ENCODE results near the gene DENND1A.

The DENND1A gene

DNA sequence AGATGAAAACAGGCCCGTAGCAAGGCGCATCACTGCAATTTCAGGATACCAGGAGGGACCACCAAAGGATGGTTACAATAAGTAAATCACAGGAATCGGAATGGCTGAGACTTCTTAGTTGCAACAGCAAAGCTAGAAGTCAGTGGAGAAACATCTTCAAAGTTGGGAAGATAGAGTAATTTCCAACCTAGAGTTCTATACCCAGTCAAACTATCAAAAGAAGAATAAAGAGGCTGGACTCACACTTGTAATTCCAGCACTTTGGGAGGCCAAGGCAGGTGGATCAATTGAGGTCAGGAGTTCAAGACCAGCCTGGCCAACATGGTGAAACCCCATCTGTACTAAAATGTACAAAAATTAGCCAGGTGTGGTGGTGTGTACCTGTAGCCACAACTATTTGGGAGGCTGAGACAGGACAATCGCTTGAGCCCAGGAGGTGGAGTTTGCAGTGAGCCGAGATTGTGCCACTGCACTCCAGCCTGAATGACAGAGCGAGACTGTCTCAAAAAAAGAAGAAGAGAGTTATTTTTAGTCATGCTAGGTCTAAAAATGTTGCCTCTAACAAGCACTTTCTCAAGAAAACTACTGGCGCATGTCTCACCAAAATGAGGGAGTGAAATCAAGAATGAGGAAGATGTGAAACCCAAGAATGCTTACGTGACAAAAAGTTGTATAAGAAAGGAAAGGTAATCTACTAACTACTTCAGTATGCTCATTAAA is 267.7 kb downstream of the DENND1A start:
- no peak for DNase-seq (ENCODE audit: extremely low read depth, low read depth)
- TF ChIP-seq, protein P1, sequence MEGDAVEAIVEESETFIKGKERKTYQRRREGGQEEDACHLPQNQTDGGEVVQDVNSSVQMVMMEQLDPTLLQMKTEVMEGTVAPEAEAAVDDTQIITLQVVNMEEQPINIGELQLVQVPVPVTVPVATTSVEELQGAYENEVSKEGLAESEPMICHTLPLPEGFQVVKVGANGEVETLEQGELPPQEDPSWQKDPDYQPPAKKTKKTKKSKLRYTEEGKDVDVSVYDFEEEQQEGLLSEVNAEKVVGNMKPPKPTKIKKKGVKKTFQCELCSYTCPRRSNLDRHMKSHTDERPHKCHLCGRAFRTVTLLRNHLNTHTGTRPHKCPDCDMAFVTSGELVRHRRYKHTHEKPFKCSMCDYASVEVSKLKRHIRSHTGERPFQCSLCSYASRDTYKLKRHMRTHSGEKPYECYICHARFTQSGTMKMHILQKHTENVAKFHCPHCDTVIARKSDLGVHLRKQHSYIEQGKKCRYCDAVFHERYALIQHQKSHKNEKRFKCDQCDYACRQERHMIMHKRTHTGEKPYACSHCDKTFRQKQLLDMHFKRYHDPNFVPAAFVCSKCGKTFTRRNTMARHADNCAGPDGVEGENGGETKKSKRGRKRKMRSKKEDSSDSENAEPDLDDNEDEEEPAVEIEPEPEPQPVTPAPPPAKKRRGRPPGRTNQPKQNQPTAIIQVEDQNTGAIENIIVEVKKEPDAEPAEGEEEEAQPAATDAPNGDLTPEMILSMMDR (IDR thresholded peaks at IDR 0.05; ENCODE audit: low read depth, low read length): no peak

DNA sequence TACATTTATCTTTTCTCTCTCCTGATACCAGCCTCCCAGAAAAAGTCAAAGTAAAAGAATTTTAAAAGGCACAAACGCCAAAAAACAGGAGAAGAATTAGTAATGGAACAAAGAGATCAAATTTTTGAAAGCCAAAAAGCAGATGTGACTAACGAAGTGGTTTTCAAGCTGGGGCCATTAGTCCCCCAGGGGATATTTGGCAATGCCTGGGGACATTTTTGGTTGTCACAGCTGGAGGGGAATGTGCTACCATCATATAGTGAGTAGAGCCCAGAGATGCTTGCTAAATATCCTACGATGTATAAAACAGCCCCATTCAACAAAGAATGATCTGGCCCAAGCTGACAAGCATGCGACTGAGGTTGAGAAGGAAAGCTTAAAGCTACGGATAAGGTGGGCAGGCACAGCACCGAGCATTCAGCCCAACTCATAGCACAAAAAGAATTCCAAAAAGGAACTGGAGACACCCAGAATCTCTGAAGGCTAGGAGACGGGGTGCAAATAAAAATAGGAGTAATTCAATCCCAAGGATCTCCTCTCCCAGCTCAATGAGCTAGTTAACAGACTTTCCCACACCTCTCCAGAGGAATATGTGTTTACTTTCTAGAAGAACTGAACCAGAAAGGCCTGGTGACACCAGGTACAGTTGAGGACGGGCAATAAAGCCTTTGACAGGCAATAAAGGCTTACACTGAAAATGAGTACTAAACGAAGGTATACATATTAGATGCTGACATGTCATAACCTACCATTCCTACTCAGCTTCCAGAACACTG is 269.0 kb downstream of the DENND1A start:
- TF ChIP-seq, protein P1 (IDR thresholded peaks at IDR 0.05; ENCODE audit: low read depth, low read length): no peak
- DNase-seq (ENCODE audit: extremely low read depth, low read depth): no peak

DNA sequence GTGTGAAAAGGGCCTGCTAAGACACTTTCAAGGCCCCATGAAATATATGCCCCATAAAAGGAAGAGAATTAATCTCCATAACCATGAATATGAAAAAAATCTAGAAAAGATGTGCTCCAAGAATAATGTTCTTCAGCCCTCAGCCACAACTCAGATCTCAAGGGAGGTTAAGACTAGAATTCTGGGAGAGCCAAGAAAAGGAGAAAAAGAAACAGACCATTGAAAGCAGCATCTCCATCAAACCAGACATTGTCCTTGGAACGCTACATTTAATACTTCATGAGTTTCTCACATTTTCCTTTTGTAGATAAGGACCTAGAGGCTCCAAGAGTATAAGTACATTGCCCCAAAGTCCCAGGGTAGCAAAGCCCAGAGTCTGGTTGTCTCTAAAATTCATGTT is 270.6 kb downstream of the DENND1A start:
- DNase-seq (ENCODE audit: extremely low read depth, low read depth): no peak
- TF ChIP-seq, protein P1 (IDR thresholded peaks at IDR 0.05; ENCODE audit: low read depth, low read length): no peak

DNA sequence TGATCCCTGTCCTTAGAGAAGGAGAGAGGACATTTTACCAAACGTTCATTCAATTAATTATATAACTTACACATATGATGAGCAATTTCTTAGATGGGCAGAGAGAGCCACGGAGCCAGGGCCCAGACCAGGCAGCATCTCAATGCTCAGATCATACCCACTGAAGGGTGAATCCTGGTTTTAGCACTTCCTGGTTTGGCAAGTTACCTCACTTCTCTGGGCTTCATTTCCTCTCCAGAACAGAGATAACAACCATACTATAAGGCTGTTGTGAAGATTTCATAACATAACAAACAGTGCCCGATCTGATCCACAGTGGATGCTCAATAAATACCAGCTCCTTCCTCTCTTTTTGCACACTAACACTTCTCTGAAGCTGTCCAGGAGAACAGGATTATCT is 271.1 kb downstream of the DENND1A start:
- no peak for DNase-seq (ENCODE audit: extremely low read depth, low read depth)
- TF ChIP-seq, protein P1 (IDR thresholded peaks at IDR 0.05; ENCODE audit: low read depth, low read length): no peak

DNA sequence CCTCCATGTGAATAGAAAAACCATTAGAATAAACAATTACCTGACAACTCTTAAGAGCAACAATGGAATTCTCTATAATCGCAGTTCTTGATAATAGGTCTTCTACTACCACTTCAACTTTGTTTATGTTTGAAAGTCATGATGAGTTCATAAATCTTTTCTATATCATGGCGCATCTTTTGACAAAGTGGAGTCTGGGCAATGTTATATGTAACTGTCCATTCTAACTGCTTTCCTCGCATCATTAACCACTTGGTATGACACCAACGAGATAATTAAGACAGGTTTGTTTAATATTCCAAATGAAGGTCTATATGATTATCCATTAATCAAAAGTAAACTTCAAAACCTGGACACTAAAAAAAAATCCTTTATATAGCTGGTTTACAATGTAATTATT is 272.0 kb downstream of the DENND1A start:
- TF ChIP-seq, protein P1 (IDR thresholded peaks at IDR 0.05; ENCODE audit: low read depth, low read length): no peak
- no peak for DNase-seq (ENCODE audit: extremely low read depth, low read depth)

DNA sequence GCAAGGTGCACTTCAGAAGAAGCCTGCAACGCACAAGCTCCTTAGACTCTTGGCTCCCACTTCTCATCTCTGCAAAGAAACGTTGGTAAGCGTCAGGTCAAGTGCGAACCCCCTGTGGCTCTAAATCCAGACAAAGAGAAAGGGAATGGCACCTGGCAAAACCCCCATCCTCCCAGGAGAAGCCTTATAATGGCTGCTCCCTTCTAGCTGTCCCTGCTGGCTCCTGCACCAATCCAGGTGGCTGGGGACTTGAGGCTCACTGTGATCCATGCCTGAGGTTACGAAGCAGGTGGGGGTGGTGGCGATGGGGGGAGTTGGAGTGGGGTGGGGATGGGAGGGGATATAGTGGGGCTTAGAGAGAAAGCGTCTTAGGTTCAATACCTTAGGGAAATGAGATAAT is 272.8 kb downstream of the DENND1A start:
- no peak for DNase-seq (ENCODE audit: extremely low read depth, low read depth)
- TF ChIP-seq, protein P1 (IDR thresholded peaks at IDR 0.05; ENCODE audit: low read depth, low read length): no peak

DNA sequence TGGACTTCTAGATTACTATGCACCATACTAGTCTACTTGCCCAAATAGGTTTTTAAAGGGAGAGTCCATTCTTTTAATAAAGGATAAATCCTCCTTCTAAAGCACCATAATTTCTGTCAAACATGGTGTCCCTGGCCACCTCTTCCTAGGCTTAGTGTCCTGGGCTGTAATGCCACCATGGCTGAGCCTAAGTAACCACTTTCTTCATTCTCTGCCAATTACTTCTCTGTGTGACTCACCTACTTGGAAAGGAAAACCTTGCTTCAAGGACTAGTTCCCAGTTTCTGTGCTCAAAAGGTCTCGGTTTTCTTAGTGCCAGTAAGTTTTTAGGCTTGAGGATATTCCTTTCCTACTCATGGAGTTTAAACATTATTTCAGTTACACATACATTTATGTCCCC is 273.4 kb downstream of the DENND1A start:
- no peak for DNase-seq (ENCODE audit: extremely low read depth, low read depth)
- TF ChIP-seq, protein P1 (IDR thresholded peaks at IDR 0.05; ENCODE audit: low read depth, low read length): no peak
